GM19438 (cell line): ENCODE data around the gene NCOA4.
"Not testable (repeated sequence)": the region's sequence is repeated elsewhere in the genome, so short reads cannot be mapped to it uniquely, and the experiment has no call there.

Experiments
- ATAC-seq: cut with Tn5 transposase; IDR thresholded peaks from one replicate; pipeline ENCODE4 v1.9.1; 2021; ENCODE audit warnings: low read depth; ENCODE audit not compliant: unreplicated experiment

Gene NCOA4

DNA sequence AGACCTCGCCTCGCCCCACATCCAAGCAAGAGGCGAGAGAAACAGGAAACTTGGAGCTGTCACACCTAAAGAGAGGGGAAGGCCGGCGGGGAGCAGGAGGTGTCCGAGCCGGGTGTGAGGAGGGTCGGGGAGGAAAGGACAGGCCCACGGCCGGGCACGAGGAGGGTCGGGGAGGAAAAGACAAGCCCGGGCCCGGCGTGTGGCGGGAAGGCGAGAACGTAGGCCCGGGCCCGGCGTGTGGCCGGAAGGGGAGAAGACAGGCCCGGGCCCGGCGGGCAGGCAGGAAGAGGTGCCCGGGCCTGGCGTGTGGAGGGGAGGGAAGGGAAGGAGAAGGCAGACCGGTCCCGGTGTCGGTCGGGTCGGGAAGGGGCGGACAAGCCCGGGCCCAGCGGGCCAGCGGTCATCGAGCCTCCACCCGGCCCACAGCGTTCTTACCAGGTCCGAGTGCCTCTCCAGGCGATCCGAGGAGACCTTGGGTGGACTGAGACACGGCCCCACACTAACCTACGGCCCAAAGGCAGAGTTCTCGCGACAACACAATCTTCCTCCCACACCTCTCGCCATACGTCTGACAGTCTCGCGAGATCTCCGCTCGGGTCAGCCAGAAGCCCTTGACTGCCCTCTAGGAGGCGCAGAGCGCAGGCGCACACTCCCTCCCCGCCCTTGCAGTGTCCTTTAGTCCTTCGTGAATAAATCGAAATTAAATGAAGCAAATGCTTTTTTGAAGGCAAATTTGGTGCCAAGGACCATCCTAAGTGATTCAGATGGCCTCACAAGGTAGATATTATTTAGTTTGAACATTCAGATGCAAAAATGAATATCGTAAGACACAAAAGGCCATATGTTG is at the start of gene NCOA4:
Gene NCOA4, minus strand, starts transcription at position 533 of the 847 bp plus-strand sequence. CDS start 13,943 bp downstream, outside the sequence.
- peak; percentile 98 for ATAC-seq

GRCh38 chr10:46079831-46080585 is 49.6 kb upstream of the NCOA4 start:
- ATAC-seq, result no peak

GRCh38 chr10:46077731-46078413 is 47.4 kb upstream of the NCOA4 start:
- ATAC-seq, result no peak

DNA sequence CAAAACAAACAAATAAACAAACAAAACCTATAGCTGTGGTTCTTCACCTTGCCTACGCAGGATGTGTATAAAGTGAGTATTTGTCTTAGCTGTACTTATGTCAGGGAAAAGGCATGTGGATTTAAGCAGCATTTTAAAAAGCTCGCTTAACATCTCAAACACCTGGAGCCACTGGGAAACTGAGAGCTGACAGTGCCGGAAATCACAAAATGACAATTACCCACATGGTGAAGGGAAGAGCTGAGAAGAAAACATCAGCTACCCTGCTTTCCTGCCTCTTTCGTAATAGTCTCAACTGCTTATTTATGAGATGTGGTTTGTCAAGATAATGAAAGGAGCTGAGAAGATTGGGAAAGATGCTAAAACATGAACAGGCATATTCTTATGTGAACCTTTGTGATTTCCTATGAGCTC is 46.7 kb upstream of the NCOA4 start:
- ATAC-seq, result no peak

GRCh38 chr10:46075869-46076268 is 45.4 kb upstream of the NCOA4 start:
- no peak for ATAC-seq

DNA sequence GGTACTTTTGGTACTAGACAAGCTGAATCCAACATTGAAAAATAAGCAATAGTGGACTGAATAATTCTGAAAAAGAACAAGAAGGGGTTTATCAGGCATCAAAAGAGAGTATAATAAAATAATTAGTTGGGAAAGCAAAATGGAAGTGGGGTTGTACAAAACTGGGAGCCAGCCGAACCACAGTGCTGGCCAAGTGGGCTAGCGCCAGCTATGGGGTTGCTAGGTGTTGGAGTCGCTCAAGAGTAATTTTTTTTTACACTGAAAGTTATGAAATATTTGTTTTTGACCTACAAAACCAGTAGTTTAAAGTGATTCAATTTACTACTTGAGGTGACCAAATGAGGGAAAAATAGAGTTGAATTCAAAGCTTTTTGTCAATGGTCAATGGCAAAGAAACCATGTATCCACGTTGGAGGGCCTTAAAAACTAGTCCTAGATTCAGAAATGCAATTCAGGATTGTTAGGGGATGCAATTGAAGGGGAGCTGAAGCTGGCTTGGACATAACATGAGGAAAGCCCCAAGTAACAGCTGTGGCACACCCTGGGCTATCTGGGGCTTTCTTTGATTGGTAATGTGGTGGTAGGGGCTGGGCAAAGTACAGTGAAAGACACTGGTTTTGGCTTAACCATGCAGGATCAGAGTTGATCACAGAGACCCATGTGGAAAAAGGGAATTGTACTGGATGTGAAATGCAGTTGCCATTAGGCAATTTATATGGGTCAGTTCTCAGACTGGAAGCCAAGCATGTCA is 43.9 kb upstream of the NCOA4 start:
- ATAC-seq, result no peak

DNA sequence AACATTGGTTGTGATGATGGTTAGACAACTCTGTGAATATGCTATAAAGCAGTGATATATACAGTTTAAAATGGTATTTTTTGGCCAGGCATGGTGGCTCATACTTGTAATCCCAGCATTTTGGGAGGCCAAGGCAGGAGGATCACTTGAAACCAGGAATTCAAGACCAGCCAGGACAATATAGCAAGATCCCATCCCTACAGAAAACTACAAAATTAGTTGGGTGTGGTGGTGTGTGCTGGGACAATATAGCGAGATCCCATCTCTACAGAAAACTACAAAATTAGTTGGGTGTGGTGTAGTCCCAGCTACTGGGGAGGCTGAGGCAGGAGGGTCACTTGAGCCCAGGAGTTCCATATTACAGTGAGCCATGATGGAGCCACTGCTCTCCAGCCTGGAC is 43.1 kb upstream of the NCOA4 start:
- ATAC-seq, result no peak

GRCh38 chr10:46070749-46071148 is 40.3 kb upstream of the NCOA4 start:
- ATAC-seq, result no peak

- no peak for ATAC-seq
These were observed 39.5 kb upstream of the NCOA4 start for GRCh38 chr10:46069771-46070463.

DNA sequence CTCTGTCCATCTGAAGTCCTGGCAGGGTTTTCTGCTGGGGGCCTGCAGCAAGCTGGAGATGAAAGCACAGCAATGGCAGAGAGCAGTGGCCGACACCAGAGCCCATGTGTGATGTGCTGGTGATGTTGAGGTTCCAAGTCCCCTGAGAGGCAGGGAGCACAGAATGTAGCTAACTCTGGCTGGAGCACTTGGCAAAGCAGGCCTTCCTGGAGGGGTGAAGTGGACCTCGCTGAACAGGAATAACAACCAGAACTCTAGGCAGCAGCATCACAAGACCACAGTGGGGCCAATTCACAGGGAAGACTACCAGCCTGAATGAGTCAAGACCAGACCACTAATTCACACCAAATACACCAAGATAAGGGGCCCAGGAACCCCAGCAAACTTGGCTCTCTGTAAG is 38.5 kb upstream of the NCOA4 start:
- ATAC-seq, result no peak

DNA sequence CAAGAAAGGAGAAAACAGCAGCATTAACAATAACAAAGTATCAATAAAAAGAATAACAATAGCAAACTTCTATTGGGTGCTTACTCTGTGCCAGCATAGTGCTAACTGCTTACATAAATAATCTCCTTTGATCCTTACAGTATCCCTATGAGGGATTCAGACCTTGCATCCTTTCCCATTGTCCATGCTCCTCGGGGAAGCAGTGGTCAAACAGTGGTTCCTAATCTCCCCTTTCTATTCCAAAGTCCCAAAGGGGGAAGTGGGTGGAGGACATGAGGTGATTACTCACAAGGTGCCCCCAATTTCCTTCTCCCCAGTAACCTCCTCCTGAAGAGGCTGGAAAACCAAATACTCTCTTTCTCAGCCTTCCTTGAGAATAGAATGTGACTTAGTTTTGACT is 37.7 kb upstream of the NCOA4 start:
- no peak for ATAC-seq

DNA sequence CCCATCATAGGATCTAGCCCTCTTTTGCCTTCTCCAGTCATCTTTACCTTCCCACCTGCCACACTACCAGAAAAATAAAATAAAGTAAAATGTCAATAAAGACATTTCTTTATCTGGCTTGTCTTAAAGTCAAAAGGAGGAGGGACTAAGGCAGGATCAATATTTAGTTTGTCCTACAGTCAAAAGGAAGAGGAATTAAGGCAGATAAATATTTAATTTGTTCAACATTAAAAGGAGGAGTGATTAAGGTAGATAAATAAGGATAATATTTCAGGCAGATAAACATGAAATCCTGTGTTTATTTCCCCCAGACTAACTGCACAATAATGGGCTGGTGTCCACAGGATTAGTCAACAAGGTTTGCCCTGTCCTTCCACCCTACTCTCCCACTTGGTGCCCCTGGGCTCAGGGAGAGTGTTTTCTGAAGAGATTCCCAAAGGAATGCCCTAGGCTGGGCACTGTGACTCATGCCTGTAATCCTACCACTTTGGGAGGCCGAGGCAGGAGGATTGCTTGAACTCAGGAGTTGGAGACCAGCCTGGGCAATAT is 33.9 kb upstream of the NCOA4 start:
- ATAC-seq, result no peak

- no peak for ATAC-seq
These were observed 32.5 kb upstream of the NCOA4 start for GRCh38 chr10:46062723-46063428.

DNA sequence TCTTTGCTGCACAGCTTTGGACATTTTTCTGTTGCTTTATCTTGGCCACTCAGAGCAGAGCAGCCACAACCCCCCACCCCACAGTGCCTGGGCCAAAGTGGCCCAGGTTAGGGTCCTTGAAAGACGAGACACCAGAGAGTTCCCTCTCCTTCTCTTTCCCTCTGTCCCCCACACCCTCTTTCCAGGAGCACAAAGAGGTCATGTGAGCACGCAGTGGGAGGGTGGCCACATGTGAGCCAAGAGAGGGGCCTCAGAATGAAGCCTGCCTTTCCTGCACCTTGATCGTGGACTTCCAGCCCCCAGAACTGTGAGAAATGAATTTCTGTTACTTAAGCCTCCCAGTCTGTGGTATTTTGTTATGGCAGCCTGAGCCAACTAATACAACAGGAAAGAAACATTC is 30.3 kb upstream of the NCOA4 start:
- no peak for ATAC-seq

DNA sequence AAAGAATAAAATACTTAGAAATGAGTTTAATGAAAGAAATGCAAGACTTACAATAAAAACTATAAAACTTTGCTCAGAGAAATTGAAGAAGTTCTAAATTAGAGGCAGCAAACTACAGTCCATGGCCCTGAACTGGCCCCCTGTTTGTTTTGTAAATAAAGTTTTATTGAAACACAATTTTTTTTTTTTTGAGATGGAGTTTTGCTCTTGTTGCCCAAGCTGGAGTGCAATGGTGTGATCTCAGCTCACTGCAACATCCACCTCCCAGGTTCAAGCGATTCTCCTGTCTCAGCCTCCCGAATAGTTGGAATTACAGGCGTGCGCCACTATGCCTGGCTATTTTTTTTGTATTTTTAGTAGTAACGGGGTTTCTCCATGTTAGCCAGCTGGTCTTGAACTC is 27.5 kb upstream of the NCOA4 start:
- ATAC-seq, result not testable (repeated sequence)

- ATAC-seq, result no peak
These were observed 26.6 kb upstream of the NCOA4 start for GRCh38 chr10:46057038-46057437.

- ATAC-seq, result no peak
These were observed 25.3 kb upstream of the NCOA4 start for GRCh38 chr10:46055771-46056170.

GRCh38 chr10:46053534-46054434 is 23.4 kb upstream of the NCOA4 start:
- no peak for ATAC-seq
